GM19468 (cell line): ENCODE data around the gene TMEM123.

Source experiments
- ATAC-seq: cut with Tn5 transposase; IDR thresholded peaks from one replicate; pipeline ENCODE4 v1.9.1; 2021; ENCODE audit warnings: mild to moderate bottlenecking, moderate library complexity, moderate number of reproducible peaks; ENCODE audit not compliant: unreplicated experiment; ENCODE audit errors: extremely low read depth

TMEM123 gene

GRCh38 chr11:102401905-102402304 is 50.7 kb downstream of the TMEM123 start:
- ATAC-seq = no peak

- ATAC-seq = no peak
These were observed 52.0 kb downstream of the TMEM123 start for GRCh38 chr11:102400603-102401002.

- ATAC-seq = no peak
These were observed 53.4 kb downstream of the TMEM123 start for GRCh38 chr11:102399189-102399588.

- ATAC-seq = no peak
These were observed 54.3 kb downstream of the TMEM123 start for GRCh38 chr11:102398297-102398696.

- ATAC-seq = no peak
These were observed 55.6 kb downstream of the TMEM123 start for GRCh38 chr11:102396708-102397563.

GRCh38 chr11:102395720-102396393 is 56.7 kb downstream of the TMEM123 start:
- no peak for ATAC-seq

- ATAC-seq = no peak
These were observed 59.3 kb downstream of the TMEM123 start for GRCh38 chr11:102393272-102393730.

- no peak for ATAC-seq
These were observed 60.9 kb downstream of the TMEM123 start for GRCh38 chr11:102391549-102392237.

- ATAC-seq = no peak
These were observed 61.7 kb downstream of the TMEM123 start for GRCh38 chr11:102390667-102391465.

GRCh38 chr11:102389253-102389652 is 63.3 kb downstream of the TMEM123 start:
- ATAC-seq = no peak

- ATAC-seq = no peak
These were observed 65.4 kb downstream of the TMEM123 start for GRCh38 chr11:102387043-102387781.

GRCh38 chr11:102386136-102386734 is 66.3 kb downstream of the TMEM123 start:
- no peak for ATAC-seq

- no peak for ATAC-seq
These were observed 67.2 kb downstream of the TMEM123 start for GRCh38 chr11:102385085-102386007.

GRCh38 chr11:102384419-102385079 is 68.0 kb downstream of the TMEM123 start:
- ATAC-seq = no peak

- ATAC-seq = no peak
These were observed 68.7 kb downstream of the TMEM123 start for GRCh38 chr11:102383839-102384238.

- no peak for ATAC-seq
These were observed 70.2 kb downstream of the TMEM123 start for GRCh38 chr11:102382384-102382783.

GRCh38 chr11:102378818-102379217 is 73.7 kb downstream of the TMEM123 start:
- no peak for ATAC-seq
